Measurements from ENCODE around the gene AGAP1.

- TF ChIP-seq CTCF (conservative IDR thresholded peaks at IDR 0.05; ENCODE audit: low read length), result no peak
- no peak for TF ChIP-seq EZH2phosphoT487 (IDR thresholded peaks at IDR 0.05; ENCODE audit: borderline replicate concordance, low read depth, low read length)
These were observed 178.9 kb downstream of the AGAP1 start for GRCh38 chr2:235672720-235673119.

Measured in OCI-LY7 (cell line).